Cerebellar nuclear complex (tissue), 1 donor: ENCODE results near the gene TNRC6B.
"Not testable (repeated sequence)": the region's sequence is repeated elsewhere in the genome, so short reads cannot be mapped to it uniquely, and the experiment has no call there.

Experiments
- DNase-seq, 2 experiments: peaks; one replicate each; lab custom pipeline; 2025; lab: John Stamatoyannopoulos, UW

Gene TNRC6B

GRCh38 chr22:40177738-40178416 lies at the start of gene TNRC6B:
Gene TNRC6B, plus strand, starts transcription at chr22:40177925. Its CDS starts 211 bp downstream, at chr22:40178136.
- peak; percentile 91 to 98 for DNase-seq

DNA sequence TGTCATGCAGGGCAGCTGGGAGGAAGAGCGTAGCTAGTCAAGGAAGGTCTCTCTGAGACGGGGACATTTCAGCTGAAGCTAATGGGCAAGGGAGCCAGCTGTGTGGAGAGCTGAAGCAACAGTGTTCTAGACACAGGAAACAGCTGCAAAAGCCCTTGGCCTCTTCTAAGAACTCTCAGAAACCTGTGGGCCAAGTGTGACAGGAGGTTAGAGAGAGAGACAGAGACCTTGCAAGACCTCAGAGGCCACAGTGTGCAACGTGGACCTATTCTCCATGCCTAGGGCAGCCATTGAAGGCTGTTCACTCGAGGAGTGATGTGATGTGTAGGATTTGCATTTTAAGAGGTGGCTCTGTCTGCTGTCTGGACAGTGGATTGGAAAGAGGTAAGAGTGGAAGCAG lies 48.7 kb upstream of the TNRC6B start:
- no peak for DNase-seq

GRCh38 chr22:40137132-40137531 lies 40.6 kb upstream of the TNRC6B start:
- no peak for DNase-seq

DNA sequence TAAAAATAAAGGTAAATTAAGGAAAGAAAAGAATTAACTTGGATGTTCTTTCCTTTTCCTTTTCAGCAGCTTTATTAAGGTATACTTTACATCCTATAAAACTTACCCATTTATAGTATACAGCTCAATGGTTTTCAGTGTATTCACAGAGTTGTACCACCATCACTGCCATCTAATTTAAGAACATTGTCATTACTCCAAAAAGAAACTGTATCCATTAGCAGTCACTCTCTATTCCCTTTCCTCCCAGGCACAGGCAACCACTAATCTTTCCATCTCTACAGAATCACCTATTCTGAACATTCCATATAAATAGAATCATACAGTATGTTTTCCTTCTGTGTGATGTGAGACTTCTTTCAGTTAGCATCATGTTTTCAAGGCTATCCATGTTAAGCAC lies 38.9 kb upstream of the TNRC6B start:
- DNase-seq = no peak

- no peak for DNase-seq
These were observed 30.1 kb upstream of the TNRC6B start for GRCh38 chr22:40147388-40148176.

DNA sequence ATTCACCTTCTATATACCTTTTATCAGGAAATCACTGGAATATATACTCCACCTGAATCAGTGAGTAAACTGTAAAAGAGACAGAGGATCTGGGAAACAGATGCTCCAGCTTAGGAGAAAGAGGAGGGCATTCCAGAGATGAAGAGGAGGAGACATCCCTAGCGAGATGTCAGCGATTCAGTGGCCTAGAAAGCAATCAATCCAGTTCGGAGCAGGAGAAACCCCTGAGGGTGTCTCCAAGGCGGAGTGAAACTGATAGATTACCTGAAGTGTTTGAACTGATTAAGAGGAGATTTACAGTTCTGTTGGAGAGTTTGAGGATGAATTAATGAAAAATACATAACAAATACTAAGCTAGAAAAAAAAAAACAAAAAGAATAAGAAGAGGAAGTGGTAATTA lies 24.5 kb upstream of the TNRC6B start:
- DNase-seq = no peak

GRCh38 chr22:40153705-40154104 lies 24.0 kb upstream of the TNRC6B start:
- no peak for DNase-seq

DNA sequence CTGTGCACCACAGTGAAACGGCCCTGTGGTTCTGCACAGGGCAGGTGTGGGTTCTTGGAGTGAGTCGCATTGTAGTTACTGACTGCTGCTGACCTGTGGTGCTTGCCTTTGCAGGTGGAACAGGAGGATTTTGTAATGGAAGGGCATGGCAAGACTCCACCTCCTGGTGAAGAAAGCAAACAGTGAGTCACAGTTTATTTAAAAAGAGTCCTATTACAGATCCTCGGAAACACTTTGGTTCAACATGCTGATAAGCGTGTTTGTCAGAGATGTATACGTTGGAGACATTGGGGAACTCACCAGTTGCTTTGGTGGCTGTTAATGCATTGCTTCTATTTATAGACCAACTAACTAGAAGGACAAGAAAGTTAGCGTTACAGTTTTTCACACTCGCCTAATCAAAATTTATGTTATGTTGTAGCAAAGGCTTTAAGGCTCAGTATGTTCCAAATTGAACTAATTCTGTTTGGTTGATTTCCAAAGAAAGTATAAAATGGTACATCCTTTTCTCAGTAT lies 21.7 kb upstream of the TNRC6B start:
- DNase-seq = no peak

DNA sequence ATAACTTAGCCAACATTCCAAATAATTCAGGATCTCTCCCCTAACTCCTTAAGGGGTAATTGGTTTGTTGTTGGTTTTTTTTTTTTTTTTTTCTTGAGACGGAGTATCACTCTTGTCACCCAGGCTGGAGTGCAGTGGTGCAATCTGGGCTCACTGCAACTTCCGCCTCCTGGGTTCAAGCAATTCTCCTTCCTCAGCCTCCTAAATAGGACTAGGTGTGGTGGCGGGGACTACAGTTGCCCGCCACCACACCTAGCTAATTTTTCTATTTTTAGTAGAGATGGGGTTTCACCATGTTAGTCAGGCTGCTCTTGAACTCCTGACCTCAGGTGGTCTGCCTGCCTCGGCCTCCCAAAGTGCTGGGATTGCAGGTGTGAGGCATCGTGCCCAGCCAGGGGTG lies 21.0 kb upstream of the TNRC6B start:
- not testable (repeated sequence) for DNase-seq

DNA sequence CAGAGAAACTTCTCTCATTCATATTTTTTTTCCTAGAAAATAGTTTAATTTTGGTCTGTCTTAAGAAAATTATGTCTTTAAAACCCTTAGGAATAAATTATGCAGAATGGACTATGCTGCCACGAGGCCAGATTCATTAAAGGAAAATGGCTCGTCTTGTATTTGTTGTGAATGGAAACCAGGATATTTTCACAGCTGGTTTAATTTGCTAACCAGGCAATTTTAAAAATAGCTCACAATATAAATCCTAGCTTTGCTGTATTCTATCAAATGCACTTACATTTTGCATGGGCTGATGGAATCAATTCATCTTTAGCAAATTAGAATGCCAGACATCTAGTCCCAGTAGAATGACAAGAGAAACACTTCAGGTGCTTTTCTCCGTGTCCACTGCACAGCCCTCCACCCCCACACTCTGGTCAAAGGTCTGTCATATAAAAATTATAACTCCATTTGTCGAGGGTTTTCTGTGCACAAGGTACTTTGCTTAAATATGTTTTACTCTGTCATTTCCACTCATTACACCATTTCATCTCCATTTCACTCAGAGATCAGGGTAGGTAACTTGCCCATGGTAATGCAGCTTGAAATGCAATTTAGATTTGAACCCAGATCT lies 20.3 kb upstream of the TNRC6B start:
- no peak for DNase-seq

- DNase-seq = no peak
These were observed 16.5 kb upstream of the TNRC6B start for GRCh38 chr22:40161194-40161593.

DNA sequence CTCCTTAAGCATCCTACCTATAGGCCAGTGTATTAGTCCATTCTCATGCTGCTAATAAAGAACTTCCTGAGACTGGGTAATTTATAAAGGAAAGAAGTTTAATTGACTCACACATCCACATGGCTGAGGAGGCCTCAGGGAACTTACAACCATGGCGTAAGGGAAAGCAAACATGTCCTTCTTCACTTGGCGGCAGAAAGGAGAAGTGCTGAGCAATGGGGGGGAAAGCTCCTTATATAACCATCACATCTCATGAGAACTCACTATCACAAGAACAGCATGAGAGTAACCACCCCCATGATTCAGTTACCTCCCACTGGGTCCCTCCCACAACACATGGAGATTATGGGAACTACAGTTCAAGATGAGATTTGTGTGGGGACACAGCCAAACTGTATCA lies 12.2 kb upstream of the TNRC6B start:
- DNase-seq = not testable (repeated sequence)

GRCh38 chr22:40175611-40176244 lies 2.0 kb upstream of the TNRC6B start:
- no peak for DNase-seq

GRCh38 chr22:40176921-40177737 lies 596 bp upstream of the TNRC6B start:
- no peak for DNase-seq

DNA sequence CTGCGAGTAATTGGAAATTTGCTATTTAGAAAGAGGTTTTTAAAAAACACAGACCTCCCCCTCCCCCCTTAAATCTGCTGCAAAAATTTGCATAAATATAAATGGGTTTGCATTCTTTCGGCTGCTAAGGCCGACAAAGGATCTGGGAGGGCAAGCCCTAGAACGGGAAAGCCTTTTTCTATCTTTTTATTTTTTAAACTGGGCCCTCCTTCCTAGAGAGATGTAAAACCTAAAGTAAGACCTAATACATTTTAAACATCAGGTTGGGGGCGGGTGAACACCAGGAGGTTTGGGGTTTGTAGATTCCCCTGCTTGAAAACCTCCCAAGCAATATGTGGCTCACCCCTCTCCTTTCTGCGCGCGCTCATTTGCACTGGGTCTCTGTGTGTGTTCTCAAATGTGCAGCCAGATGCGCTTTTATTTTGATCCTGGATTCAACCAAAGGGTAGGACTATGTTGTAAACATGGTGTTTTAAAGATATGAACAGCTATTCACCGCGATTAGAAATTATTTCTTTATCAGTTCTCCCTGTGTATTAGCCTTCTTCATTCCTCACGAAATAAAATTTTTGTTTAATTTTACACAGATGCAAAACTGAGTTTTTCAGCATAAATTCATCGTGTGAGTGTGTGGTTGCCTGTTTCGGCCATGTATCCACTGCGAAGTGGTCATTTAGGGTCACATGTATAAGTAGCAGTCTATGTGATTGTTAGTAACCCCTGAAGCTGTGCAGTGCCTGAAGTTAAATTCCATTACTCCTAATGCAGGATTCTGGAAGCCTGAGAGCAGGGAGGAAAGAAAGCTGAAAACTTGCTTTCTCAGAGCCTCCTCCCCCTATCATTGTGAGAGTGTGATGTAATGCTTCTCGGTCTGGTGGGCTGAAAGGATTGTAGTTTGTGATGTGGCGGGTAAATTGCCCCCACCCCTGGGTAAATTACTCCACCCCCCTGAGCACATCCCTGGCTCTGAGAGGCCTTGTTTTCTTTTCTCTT lies 988 bp downstream of the TNRC6B start:
- peak in 1 of 2 experiments; percentile 24 for DNase-seq

DNA sequence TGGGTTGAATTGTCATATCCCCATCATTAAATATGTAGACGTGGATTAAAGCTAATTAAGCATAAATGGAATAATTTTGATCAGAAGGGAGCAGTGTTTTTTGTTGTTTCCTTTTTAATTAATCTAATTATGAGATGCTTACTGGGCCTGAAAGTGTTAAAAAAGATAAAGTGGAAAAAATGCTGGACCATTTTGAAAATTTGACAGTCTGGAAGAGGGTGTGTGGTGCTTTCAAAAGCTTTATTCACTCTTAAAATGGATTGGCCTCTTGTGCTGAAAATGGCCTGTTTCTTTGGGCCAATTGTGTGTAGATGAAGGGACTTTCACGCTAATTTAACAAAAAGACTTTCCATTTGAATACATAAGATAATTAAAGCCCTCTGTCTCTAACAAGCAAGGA lies 1.8 kb downstream of the TNRC6B start:
- no peak for DNase-seq

GRCh38 chr22:40180403-40180802 lies 2.7 kb downstream of the TNRC6B start:
- no peak for DNase-seq

- no peak for DNase-seq
These were observed 3.6 kb downstream of the TNRC6B start for GRCh38 chr22:40181323-40181722.

- no peak for DNase-seq
These were observed 4.6 kb downstream of the TNRC6B start for GRCh38 chr22:40182231-40182835.
